ENCODE data around the gene RPN1.
A peak's percentile ranks its signal among the peaks of the same experiment; 100 is the strongest.
"Not testable (repeated sequence)": the region's sequence is repeated elsewhere in the genome, so short reads cannot be mapped to it uniquely, and the experiment has no call there.

The RPN1 gene

GRCh38 chr3:128609294-128609693 lies 41.3 kb downstream of the RPN1 start:
- no peak for DNase-seq (ENCODE audit: low read depth)

DNA sequence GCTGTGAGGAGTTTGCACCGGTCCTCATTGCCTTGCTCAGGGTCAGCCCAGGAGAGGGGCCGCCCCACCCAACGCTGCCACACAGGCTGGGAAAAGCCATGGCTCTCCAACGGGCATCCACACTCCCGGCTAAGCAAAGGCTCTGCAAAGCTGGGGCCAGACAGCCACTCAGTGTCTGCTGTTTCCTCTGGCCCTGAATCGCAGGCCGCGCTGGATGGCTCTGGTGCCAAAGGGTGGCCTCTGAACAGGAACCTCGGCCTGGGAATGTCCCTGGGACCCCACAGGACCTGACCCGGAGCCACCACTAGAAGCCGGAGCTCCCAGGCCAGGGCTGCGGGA lies 42.9 kb downstream of the RPN1 start:
- DNase-seq (ENCODE audit: low read depth), result no peak

DNA sequence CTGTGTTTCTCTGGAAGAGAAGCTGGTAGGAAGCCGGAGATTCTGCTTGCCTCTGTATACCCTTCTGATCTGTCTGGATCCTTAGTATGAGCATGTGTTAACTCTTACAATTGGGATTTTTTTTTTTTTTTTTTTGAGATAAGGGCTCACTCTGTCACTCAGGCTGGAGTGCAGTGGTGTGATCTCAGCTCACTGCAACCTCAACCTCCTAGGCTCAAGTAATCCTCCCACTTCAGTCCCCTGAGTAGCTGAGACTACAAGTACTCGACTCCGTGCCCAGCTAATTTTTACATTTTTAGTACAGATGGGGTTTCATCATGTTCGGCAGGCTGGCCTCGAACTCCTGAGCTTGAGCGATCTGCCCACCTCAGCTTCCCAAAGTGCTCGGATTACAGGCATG lies 44.5 kb downstream of the RPN1 start:
- no peak for DNase-seq (ENCODE audit: low read depth)

- no peak for DNase-seq (ENCODE audit: low read depth)
These were observed 45.2 kb downstream of the RPN1 start for GRCh38 chr3:128605091-128606046.

DNA sequence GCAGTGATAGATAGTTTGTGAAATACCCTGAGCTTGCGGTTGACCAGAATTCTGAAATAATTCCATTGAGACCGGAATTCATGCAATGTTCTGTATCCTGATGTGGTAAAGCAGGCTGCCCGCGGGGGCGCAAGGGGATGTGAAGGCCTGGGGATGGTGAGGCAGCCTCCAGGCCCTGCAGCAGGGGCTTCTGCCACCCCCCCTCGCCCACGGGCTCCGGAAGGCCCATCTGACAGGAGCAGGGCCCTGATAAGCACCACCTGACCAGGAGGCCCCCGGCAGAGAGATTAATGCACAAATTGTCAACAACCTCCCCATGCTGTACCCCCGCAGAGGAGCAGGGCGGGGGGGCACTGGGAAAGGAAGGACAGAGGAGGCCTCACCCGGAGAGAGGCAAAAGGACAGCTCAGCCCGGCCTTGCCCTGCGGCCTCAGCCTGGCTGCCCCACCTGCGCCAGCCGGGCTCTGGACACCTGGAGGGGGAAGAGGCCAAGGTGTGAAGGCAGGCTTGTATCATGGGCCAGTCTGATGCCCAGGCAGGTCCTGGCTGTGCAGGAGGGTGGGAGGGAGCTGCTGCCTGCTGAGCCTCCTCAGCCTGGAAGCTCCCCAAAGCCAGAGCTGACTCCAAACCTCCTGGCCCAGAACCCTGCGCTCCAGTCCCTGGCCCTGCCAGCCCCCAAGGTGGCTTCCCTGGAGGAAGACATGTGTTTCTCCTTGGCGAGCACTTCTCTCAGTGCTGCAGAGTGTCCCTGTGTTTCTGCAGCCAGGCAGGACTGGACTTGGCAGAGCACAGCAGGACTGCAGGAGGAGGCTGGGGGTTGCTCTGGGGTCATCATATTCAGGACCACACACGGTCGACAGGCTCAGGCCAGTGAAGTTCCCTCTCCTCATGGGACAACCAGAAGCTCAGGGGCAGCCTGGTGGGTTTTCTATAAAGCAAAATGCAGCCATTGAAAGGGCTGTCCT lies 46.5 kb downstream of the RPN1 start:
- DNase-seq (ENCODE audit: low read depth), result no peak

DNA sequence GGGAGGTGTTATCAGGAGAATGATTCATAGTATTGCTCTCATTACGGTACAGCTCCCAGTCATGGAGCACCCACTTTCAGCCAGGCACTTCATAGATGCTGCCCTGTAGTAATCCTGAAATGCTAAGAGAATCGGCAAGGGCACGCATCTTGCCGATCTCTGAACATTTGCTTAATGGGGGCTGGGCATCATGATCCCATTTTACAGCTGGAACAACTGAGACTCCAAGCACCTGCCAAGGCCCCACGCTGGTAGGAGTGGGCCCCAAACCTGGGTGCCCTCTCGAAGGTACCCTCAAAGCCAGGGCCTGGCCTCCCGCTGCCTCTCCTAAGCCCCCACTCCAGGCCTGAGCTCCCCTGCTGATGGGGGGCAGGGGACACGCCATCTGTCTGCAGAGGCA lies 47.3 kb downstream of the RPN1 start:
- DNase-seq (ENCODE audit: low read depth), result no peak

- DNase-seq (ENCODE audit: low read depth), result no peak
These were observed 51.5 kb downstream of the RPN1 start for GRCh38 chr3:128598884-128599664.

DNA sequence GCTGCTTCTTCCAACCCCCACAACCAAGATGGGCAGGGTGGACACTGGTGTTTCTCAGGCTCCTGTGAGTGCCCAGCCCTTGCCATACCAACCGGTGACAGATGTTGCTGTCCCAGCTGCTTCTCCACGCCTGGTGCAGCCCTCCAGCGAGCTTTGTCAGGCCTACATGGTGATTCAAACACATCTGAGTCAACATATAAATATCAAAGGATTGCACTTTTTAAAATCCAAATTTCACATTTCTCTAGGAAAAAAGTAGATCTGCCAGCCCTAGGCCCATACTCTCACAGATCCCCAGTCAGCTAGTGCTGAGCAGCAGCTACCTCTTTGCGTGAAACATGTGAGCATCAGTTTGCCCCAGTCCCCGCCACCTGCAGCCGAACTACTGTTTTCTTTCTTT lies 52.7 kb downstream of the RPN1 start:
- no peak for DNase-seq (ENCODE audit: low read depth)

- DNase-seq (ENCODE audit: low read depth), result no peak
These were observed 57.8 kb downstream of the RPN1 start for GRCh38 chr3:128592864-128593263.

GRCh38 chr3:128591738-128592426 lies 58.7 kb downstream of the RPN1 start:
- no peak for DNase-seq (ENCODE audit: low read depth)

GRCh38 chr3:128590948-128591347 lies 59.7 kb downstream of the RPN1 start:
- no peak for DNase-seq (ENCODE audit: low read depth)

- DNase-seq (ENCODE audit: low read depth), result not testable (repeated sequence)
These were observed 60.6 kb downstream of the RPN1 start for GRCh38 chr3:128589985-128590384.

GRCh38 chr3:128588147-128588546 lies 62.5 kb downstream of the RPN1 start:
- no peak for DNase-seq (ENCODE audit: low read depth)

- no peak for DNase-seq (ENCODE audit: low read depth)
These were observed 63.2 kb downstream of the RPN1 start for GRCh38 chr3:128587391-128587790.

- not testable (repeated sequence) for DNase-seq (ENCODE audit: low read depth)
These were observed 63.7 kb downstream of the RPN1 start for GRCh38 chr3:128586932-128587331.

- not testable (repeated sequence) for DNase-seq (ENCODE audit: low read depth)
These were observed 64.2 kb downstream of the RPN1 start for GRCh38 chr3:128586391-128586790.

DNA sequence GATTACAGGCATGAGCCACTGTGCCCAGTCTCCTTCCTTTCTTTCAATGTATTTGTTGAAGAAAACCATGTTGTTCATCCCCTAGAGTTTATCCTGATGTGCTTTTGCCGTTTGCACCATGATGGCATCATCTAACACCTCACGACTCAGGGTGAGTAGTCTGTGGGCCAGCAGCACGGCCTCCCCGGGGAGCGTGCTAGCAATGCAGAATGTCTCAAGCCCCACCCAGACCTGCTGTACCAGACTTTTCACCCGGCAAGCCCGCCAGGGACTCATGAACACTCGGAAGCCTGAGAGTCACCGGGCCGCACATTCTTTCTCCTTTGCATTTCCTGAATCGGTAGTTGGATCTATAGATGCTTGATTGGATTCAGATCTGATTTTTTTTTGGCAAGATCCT lies 64.6 kb downstream of the RPN1 start:
- DNase-seq (ENCODE audit: low read depth), result no peak

DNA sequence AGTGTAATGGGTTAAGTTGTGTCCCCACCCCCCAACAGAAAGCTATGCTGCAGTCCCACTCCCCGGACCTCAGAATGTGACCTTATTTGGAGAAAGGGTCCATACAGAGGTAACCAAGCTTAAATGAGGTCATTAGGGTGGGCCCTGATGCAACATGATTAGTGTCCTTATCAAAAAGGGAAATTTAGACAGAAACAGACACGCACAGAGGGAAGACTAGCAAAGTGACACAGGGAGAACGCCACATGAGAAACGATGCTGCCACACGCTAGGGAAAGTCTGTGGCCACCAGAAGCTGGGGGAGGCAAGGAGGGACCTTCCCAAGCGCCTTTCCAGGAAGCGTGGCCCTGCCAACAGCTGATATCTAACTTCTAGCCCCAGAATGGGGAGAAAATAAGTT lies 65.4 kb downstream of the RPN1 start:
- DNase-seq (ENCODE audit: low read depth), result no peak

DNA sequence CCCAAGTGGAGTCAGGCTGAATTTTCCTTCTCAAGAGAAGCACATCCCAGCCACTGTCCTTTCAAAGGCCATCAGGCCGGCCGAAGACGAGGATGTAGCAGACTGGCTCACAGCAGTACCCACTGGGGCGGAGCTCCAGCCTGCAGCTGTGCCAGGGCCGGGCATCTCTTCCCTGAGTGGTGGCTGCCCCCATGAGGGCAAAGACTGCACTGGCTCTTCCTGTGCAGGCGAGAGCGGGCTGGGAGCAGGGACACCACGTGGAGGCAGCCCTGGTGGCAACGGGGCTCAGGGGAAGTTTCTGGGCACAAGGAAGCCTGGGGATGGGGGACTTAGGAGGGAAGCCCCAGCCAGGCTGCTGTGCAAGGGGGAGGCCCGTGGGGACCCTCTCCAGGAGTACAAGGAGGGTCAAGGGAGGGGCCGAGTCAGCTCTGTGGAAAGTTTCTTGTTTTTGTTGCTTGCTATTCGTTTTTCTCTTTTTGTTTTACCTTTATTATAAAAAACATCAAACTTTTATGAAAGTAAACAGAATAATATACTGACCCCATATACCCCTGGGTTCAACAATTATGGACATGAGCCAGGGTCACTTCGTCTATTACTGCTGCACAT lies 66.1 kb downstream of the RPN1 start:
- DNase-seq (ENCODE audit: low read depth), result peak; percentile 11

DNA sequence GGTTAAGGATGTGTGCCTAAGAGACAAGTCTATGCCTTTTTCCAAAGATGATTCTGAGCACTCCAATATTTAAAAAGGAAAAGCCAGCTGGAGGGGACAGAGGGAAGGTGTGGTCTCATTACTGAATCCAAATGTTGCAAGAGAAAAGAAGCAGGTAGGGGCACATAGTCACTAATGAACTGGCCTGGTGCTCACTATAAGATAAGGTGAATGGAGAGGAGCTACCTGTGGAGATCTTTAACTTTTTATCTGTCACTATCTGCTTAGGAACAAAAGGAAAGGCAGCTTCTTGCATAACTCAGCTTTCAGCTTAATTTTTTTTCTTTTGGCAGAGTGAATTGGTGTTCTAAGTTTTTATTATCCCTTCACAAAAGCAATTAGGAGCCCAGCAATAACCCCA lies 69.1 kb downstream of the RPN1 start:
- no peak for DNase-seq (ENCODE audit: low read depth)

DNA sequence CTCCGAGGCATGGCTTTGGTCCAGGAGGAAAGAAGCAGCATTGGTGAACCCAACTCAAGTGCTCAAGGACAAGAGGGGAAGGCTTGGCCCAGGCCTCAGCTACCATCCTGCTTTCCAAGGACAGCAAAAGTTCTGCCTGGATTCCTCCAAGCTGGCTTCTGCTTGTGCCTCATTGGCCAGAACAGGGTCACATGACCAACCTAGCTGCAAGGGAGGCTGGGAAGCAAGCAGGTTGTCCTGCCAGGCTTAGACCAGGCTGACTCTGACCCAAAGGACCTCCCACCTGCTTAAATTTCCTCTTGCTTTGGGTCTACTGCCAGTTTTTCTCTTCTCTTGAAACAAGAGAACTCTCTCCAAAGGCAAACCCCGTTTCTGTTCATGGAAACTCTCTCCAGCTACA lies 70.7 kb downstream of the RPN1 start:
- DNase-seq (ENCODE audit: low read depth), result no peak
